HL-60 (cell line): ENCODE results near the gene DHX29.

Experiments
- DNase-seq, 2 experiments: peaks; one replicate each; pipeline ENCODE4 v3.0.0-alpha.2; 2010 to 2020; ENCODE audit warnings: low read depth in 1 of 2, low spot score in 1 of 2
- H3K27ac ChIP-seq: fragments of 250-450 bp; sonication (Bioruptor Pico); replicated peaks from 2 replicates; pipeline ENCODE4 v1.5.1; 2020; ENCODE audit warnings: mild to moderate bottlenecking, moderate library complexity
- H3K27me3 ChIP-seq: fragments of 250-450 bp; sonication (Bioruptor Pico); 2 replicates; pipeline ENCODE4 v1.5.1; 2021; ENCODE audit warnings: mild to moderate bottlenecking, moderate library complexity; ENCODE audit not compliant: insufficient read depth, poor library complexity, severe bottlenecking
- H3K4me3 ChIP-seq: replicated peaks from 2 replicates; pipeline ENCODE4 v1.5.1; 2011; ENCODE audit warnings: mild to moderate bottlenecking, control low read depth, low read length; ENCODE audit not compliant: insufficient read depth
- CTCF ChIP-seq: IDR thresholded peaks from one replicate; pipeline ENCODE4 v1.5.1; 2011; ENCODE audit warnings: low read length, control low read depth, inconsistent platforms; ENCODE audit not compliant: insufficient read depth
- GABPA ChIP-seq: IDR thresholded peaks from 2 replicates; pipeline ENCODE4 v1.6.1; 2012; ENCODE audit warnings: low read depth
- POLR2AphosphoS5 ChIP-seq: IDR thresholded peaks from 2 replicates; pipeline ENCODE4 v1.6.1; 2012; ENCODE audit warnings: low read depth
- REST ChIP-seq: IDR thresholded peaks from 2 replicates; pipeline ENCODE4 v1.6.1; 2012; ENCODE audit warnings: low read depth; ENCODE audit not compliant: insufficient replicate concordance
- SPI1 ChIP-seq: IDR thresholded peaks from 2 replicates; pipeline ENCODE4 v1.6.1; 2012; ENCODE audit warnings: low read depth, mild to moderate bottlenecking, borderline replicate concordance

DHX29 gene

GRCh38 chr5:55222092-55222984 is 85.2 kb downstream of the DHX29 start:
- Histone ChIP-seq H3K4me3 (no peak overlapping the region), H3K27me3 (peaks cover 34% of the 10 kb centered on the region), H3K27ac (no peak overlapping the region)
- TF ChIP-seq POLR2AphosphoS5: no peak
- TF ChIP-seq CTCF: no peak
- no peak for TF ChIP-seq GABPA
- TF ChIP-seq SPI1: no peak
- no peak for DNase-seq

DNA sequence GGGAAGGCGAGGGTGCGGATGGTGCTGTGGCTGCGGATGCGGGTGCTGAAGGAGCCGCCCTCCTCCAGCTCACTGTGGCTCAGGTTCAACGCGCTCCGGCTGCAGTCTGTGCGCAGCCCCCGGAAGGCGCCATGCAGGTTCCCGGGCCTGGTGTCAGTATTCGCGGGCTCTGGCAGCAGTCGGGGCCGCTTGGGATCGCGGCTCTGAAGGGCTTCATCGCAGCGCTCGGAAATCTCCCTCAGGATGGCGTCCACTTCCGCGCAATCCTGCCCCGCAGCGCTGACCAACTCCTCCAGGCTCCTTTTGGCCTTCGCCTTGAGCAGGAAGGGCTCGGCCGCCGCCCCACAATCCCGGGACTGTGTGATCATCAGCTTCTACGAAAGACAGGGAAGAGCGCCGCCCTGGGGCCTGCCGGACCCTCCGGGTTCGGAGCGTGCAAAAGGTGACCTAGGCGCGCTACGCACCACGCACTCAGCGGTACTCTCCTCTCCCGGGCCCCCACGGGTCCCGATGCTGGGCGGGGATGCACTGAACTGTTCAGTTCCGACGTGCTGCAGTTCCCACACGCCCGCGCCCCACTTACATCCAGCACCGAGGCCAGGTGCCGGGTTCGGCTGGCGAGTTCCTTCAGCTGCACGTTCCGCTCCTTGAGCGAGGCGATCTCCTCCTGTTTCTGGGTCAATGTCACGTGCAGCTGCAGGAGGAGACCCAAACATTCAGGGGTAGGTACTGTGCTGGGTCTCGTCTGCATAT is 86.9 kb downstream of the DHX29 start:
- TF ChIP-seq SPI1 (no peak), POLR2AphosphoS5 (no peak), GABPA (no peak), REST (no peak), CTCF (no peak)
- peak overlapping the region; percentile 33 for H3K4me3 ChIP-seq
- peaks cover 27% of the 10 kb centered on the region for H3K27me3 ChIP-seq
- no peak for DNase-seq
- no peak overlapping the region for H3K27ac ChIP-seq

- no peak overlapping the region for H3K4me3 ChIP-seq
- no peak overlapping the region for H3K27ac ChIP-seq
- no peak for DNase-seq
- H3K27me3 ChIP-seq: peaks cover 25% of the 10 kb centered on the region
- TF ChIP-seq POLR2AphosphoS5 (no peak), CTCF (no peak), REST (no peak), SPI1 (no peak), GABPA (no peak)
Measured at GRCh38 chr5:55219770-55220169, 87.7 kb downstream of the DHX29 start.
